ENCODE results near the gene PTPN7. TPM values are rescaled to one million over a fixed set of nuclear protein-coding genes. Genes with fewer than 3 reads are reported as not detected.
A peak's percentile ranks its signal among the peaks of the same experiment; 100 is the strongest.

The PTPN7 gene
- total RNA-seq, 2 experiments from 2014 or later, result 67.5 to 83.1 TPM

DNA sequence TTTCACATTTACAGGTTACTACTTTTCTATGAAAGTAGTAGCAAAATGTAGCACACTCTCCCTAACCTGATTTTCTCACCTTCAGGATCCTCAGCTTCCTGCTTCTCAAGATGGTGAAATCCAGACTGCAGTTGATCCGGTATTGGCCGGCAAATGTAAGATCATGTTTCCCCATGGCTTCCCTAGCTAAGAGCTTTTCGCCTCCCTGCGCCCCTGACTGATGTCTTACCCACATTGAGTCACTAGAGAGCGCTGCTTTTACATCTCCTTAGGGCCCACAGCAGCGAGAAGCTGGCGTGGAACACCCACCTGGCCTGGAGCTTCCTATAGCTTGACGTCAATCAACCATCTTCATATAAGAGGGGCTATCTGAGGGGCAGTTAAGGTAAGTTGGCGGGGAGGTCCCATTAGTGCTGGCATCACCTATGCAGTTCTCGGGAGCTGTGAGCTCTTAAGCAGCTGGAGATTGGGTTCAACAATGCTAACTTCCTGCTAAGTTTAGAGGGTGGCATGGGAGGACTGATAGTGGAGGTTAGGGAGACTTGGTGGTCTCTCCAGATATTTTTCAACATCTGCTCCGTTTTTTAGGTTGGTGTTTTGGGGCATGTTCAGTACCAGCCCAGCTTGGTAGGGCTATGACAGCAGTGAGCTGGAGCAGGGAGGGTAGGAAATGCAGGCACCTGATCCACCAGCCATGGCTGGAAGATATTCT lies 5.5 kb downstream of the PTPN7 start:
- POLR2A ChIA-PET, result interaction anchor here (0.5 to 1.7 kb wide), 6 partner anchors 9 to 827 kb away, joined by 3 to 7 read pairs (median 4); no protein-coding TSS in a partner anchor
- H3K4me2 ChIP-seq (ENCODE audit: low read length), result peak overlapping the region; percentile 10; the same call in 1 of the 2 replicates

DNA sequence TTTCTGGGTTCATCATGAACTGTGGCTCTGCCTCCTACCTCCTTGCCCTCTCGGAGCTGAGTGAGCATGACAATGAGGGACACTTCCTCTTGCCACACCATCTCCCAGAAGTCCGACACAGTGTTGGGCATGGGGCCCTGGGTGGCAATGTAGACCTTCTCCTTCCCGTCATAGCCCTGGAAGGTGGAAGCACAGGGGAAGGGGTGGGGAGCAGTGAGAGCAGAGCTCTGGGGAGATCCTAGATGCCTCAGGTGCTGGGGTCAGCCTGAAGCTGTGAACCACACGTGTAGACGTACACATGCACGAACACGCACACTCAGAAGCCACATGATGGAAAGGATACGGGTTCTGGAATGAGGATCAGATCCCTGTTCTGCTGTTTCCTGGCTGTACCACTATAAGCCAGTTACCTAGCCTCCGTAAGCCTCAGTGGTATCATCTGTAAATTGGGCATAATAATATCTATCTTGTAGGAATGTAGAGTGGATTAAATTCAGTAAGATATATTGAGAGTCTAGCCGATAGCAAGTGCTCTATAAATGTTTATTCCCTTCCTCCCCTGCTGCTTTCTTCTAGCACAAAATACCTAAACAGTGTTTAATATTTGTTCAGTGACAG lies 6.1 kb downstream of the PTPN7 start:
- no peak overlapping the region for H2AFZ ChIP-seq (ENCODE audit: low read length)
- intact Hi-C loops (cut with micrococcal nuclease; ENCODE audit: unreplicated experiment), result no loop called here

More for the DNA sequence above, 5.5 kb downstream of the PTPN7 start:
- Histone ChIP-seq H3K36me3 (ENCODE audit: insufficient read depth, low read length) (peaks cover 80% of the 10 kb centered on the region), H3K4me3 (ENCODE audit: low read depth, low read length, poor library complexity, severe bottlenecking) (no peak overlapping the region), H3K9me2 (ENCODE audit: insufficient read depth, low read length) (no peaks in the 10 kb centered on the region), H3K27ac (ENCODE audit: low read depth, low read length, poor library complexity, severe bottlenecking) (peak overlapping the region; percentile 21), H3K4me1 (ENCODE audit: insufficient read depth, low read length, poor library complexity, severe bottlenecking) (peaks cover 52% of the 10 kb centered on the region), H4K20me1 (ENCODE audit: insufficient read depth, low read length) (no peaks in the 10 kb centered on the region), H3K79me2 (ENCODE audit: insufficient read depth, low read depth, low read length) (peaks cover 22% of the 10 kb centered on the region; the same call in 1 of the 2 replicates), H3K9me3 (ENCODE audit: low read length) (no peaks in the 10 kb centered on the region), H2AFZ (ENCODE audit: low read length) (no peak overlapping the region)
- no TSS peak for BruUV-seq (replicated peaks)
- intact Hi-C loops (cut with micrococcal nuclease; ENCODE audit: unreplicated experiment), result no loop called here
- peak; percentile 75 for DNase-seq (ENCODE audit: low spot score)
- TF ChIP-seq EZH2phosphoT487 (IDR thresholded peaks at IDR 0.05; ENCODE audit: borderline replicate concordance, low read depth, low read length), result no peak
- TF ChIP-seq, protein P1, sequence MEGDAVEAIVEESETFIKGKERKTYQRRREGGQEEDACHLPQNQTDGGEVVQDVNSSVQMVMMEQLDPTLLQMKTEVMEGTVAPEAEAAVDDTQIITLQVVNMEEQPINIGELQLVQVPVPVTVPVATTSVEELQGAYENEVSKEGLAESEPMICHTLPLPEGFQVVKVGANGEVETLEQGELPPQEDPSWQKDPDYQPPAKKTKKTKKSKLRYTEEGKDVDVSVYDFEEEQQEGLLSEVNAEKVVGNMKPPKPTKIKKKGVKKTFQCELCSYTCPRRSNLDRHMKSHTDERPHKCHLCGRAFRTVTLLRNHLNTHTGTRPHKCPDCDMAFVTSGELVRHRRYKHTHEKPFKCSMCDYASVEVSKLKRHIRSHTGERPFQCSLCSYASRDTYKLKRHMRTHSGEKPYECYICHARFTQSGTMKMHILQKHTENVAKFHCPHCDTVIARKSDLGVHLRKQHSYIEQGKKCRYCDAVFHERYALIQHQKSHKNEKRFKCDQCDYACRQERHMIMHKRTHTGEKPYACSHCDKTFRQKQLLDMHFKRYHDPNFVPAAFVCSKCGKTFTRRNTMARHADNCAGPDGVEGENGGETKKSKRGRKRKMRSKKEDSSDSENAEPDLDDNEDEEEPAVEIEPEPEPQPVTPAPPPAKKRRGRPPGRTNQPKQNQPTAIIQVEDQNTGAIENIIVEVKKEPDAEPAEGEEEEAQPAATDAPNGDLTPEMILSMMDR (conservative IDR thresholded peaks at IDR 0.05; ENCODE audit: low read length), result peak; percentile 88
- CTCF ChIA-PET (ENCODE audit: unreplicated experiment), result interaction anchor here (0.8 to 2.3 kb wide), 7 partner anchors 8 to 35 kb away, joined by 3 to 7 read pairs (median 6); partner anchors contain the start of gene ARL8A

More for the DNA sequence above, 6.1 kb downstream of the PTPN7 start:
- Histone ChIP-seq H3K27ac (ENCODE audit: low read depth, low read length, poor library complexity, severe bottlenecking) (no peak overlapping the region), H3K4me1 (ENCODE audit: insufficient read depth, low read length, poor library complexity, severe bottlenecking) (peaks cover 45% of the 10 kb centered on the region), H3K9me2 (ENCODE audit: insufficient read depth, low read length) (no peaks in the 10 kb centered on the region), H4K20me1 (ENCODE audit: insufficient read depth, low read length) (no peaks in the 10 kb centered on the region), H3K36me3 (ENCODE audit: insufficient read depth, low read length) (peaks cover 86% of the 10 kb centered on the region), H3K4me3 (ENCODE audit: low read depth, low read length, poor library complexity, severe bottlenecking) (no peak overlapping the region), H3K79me2 (ENCODE audit: insufficient read depth, low read depth, low read length) (peaks cover 18% of the 10 kb centered on the region; the same call in 1 of the 2 replicates), H3K9me3 (ENCODE audit: low read length) (no peaks in the 10 kb centered on the region), H3K4me2 (ENCODE audit: low read length) (peak overlapping the region; percentile 10; the same call in 1 of the 2 replicates)
- BruUV-seq (replicated peaks), result no TSS peak
- CTCF ChIA-PET (ENCODE audit: unreplicated experiment), result interaction anchor here (0.8 to 2.3 kb wide), 5 partner anchors 9 to 36 kb away, joined by 4 to 7 read pairs (median 7); no protein-coding TSS in a partner anchor
- no peak for DNase-seq (ENCODE audit: low spot score)
- POLR2A ChIA-PET, result interaction anchor here (0.5 to 1.7 kb wide), 3 partner anchors 8 to 38 kb away, joined by 3 to 6 read pairs (median 3); no protein-coding TSS in a partner anchor
- TF ChIP-seq, protein P1 (conservative IDR thresholded peaks at IDR 0.05; ENCODE audit: low read length), result no peak
- TF ChIP-seq EZH2phosphoT487 (IDR thresholded peaks at IDR 0.05; ENCODE audit: borderline replicate concordance, low read depth, low read length), result no peak

All from OCI-LY7 (cell line).